Activated CD8-positive, alpha-beta memory T cell treated with anti-CD3 and anti-CD28 coated beads, Interleukin-2, amount 50 U/mL, for 24 hours (primary cell): ENCODE data around the gene ERAS.
"Not testable (repeated sequence)": the region's sequence is repeated elsewhere in the genome, so short reads cannot be mapped to it uniquely, and the experiment has no call there.

ENCODE experiments used
- DNase-seq: peaks from one replicate; pipeline ENCODE4 v3.0.0-alpha.2; 2020; ENCODE audit errors: extremely low read depth

ERAS gene

GRCh38 chrX:48831136-48831908, 5.0 kb downstream of the ERAS start:
- no peak for DNase-seq

GRCh38 chrX:48831909-48832291, 5.6 kb downstream of the ERAS start:
- no peak for DNase-seq

- DNase-seq, result no peak
Measured at GRCh38 chrX:48833542-48834138, 7.3 kb downstream of the ERAS start.

DNA sequence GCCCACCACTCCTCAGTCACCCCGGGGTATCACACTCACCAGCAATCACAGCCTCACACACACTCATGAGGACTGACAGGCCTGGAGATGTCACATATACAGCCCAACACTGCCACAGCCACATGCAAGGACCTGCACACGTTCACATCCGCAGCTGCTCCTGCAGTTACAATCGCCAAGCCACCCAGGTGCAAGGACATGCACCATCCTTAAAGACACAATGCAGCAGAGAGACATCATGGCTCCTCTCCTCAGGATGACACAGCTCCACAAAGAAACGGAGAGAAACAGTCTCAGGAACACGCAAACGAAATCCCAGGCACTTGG, 8.0 kb downstream of the ERAS start:
- no peak for DNase-seq

GRCh38 chrX:48835524-48836329, 9.4 kb downstream of the ERAS start, which contains the start of gene PCSK1N:
Gene PCSK1N (minus strand): TSS chrX:48835610. CDS start chrX:48835532, 78 bp downstream.
- DNase-seq, result no peak

DNA sequence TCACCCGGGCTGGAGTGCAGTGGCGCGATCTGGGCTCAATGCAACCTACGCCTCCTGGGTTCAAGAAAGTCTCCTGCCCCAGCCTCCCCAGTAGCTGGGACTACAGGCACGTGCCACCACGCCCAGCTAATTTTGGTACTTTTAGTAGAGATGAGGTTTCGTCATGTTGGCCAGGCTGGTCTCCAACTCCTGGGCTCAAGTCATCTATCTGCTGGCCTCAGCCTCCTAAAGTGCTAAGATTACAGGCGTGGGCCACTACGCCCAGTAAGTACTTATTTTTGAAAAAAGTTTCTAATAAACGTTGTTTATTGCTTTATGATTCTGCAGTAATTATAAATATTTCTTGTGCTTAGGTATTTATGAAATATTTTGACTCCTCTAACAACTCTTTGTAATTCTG, 13.4 kb downstream of the ERAS start:
- DNase-seq, result no peak

DNA sequence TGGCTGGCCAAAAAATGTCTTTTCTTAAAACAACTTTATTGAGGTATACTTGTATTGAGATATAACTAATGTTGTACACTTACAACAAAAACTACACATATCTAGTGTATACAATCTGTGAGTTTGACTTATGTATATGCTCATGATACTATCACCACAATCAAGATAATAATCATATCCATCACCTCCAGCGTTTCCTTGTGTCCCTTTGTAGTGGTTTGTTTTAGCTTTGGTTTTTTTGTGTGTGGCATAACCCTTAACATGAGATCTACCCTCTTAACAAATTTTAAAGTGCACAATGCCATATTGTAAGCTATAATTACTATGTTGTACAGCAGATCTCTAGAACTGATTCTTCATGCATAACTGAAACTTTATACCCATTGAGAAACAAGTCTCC, 22.5 kb downstream of the ERAS start:
- no peak for DNase-seq

GRCh38 chrX:48852857-48853256, 26.5 kb downstream of the ERAS start:
- no peak for DNase-seq

DNA sequence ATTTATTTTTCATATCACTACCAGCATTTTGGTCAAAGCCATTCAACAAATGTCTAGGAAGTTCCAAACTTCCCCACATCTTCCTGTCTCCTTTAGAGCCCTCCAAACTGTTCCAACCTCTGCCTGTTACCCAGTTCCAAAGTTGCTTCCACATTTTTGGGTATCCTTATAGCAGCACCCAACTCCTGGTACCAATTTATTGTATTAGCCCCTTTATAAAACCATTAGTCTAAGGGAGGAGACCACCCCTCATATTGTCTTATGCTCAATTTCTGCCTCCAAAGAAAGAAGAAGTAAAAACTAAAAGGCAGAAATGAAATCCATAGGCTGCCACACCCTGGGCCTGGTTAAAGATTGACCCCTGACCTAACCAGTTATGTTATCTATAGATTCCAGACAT, 27.2 kb downstream of the ERAS start:
- not testable (repeated sequence) for DNase-seq

- not testable (repeated sequence) for DNase-seq
Measured at GRCh38 chrX:48854121-48854804, 27.9 kb downstream of the ERAS start.

- DNase-seq, result no peak
Measured at GRCh38 chrX:48854898-48855297, 28.6 kb downstream of the ERAS start.

DNA sequence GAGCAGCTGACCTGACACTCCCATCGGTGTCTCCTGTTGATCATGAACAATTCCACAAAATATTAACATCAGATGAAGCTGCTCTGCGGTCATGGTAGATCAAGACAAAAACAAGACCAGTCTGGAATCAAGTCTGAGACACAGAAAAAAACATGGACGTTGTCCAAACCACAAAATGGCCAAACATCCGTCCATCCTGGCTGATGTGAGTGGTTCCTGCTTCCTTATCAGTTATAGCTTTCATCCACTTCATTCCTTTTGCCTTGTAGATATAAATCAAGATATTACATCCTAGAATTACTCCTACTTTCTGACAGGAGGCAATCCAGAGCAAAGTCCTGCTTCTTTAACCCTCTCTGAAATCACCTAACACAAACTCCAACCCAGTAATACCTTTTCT, 37.9 kb downstream of the ERAS start:
- DNase-seq, result no peak

- not testable (repeated sequence) for DNase-seq
Measured at GRCh38 chrX:48872017-48872416, 45.7 kb downstream of the ERAS start.

- not testable (repeated sequence) for DNase-seq
Measured at GRCh38 chrX:48876944-48877343, 50.6 kb downstream of the ERAS start.
